ENCODE measurements around the gene PIK3R3.

GRCh38 chr1:46041551-46041950 lies 90.9 kb downstream of the PIK3R3 start:
- TF ChIP-seq POLR2AphosphoS5 (IDR thresholded peaks at IDR 0.05; ENCODE audit: low read depth, low read length): no peak
- no peak for TF ChIP-seq CTCF (IDR thresholded peaks at IDR 0.05)
- TF ChIP-seq SIN3A (IDR thresholded peaks at IDR 0.05; ENCODE audit: borderline replicate concordance, insufficient read depth, low read depth, low read length): no peak
- TF ChIP-seq TCF7L2 (IDR thresholded peaks at IDR 0.05; ENCODE audit: low read depth, low read length): no peak
- no peak for TF ChIP-seq REST (IDR thresholded peaks at IDR 0.05; ENCODE audit: insufficient read depth in 1 of 2, low read depth in 2 of 2, low read length in 1 of 2)

Measured in Panc1 (cell line).